Stimulated activated CD8-positive, alpha-beta memory T cell treated with anti-CD3 and anti-CD28 coated beads, Interleukin-12 subunit alpha, Interleukin-12 subunit beta, amount 100 ng/mL, for 24 hours (primary cell): ENCODE measurements around the gene MTMR1.
A peak's percentile ranks its signal among the peaks of the same experiment; 100 is the strongest.

Experiments used
- DNase-seq: peaks from one replicate; pipeline ENCODE4 v3.0.0-alpha.2; 2020; ENCODE audit errors: extremely low read depth

The MTMR1 gene

GRCh38 chrX:150696866-150697265 is 3.7 kb downstream of the MTMR1 start:
- no peak for DNase-seq

- no peak for DNase-seq
These were observed 4.4 kb downstream of the MTMR1 start for GRCh38 chrX:150697641-150698040.

GRCh38 chrX:150698981-150699380 is 5.8 kb downstream of the MTMR1 start:
- no peak for DNase-seq

GRCh38 chrX:150700107-150700506 is 6.9 kb downstream of the MTMR1 start:
- DNase-seq, result no peak

GRCh38 chrX:150701377-150701776 is 8.2 kb downstream of the MTMR1 start:
- no peak for DNase-seq

- no peak for DNase-seq
These were observed 9.9 kb downstream of the MTMR1 start for GRCh38 chrX:150702966-150703694.

- DNase-seq, result no peak
These were observed 10.4 kb downstream of the MTMR1 start for GRCh38 chrX:150703695-150703974.

- DNase-seq, result no peak
These were observed 10.9 kb downstream of the MTMR1 start for GRCh38 chrX:150704030-150704613.

- no peak for DNase-seq
These were observed 19.4 kb downstream of the MTMR1 start for GRCh38 chrX:150712619-150713018.

- no peak for DNase-seq
These were observed 22.0 kb downstream of the MTMR1 start for GRCh38 chrX:150715184-150715583.

GRCh38 chrX:150719621-150720020 is 26.4 kb downstream of the MTMR1 start:
- no peak for DNase-seq

- DNase-seq, result no peak
These were observed 36.8 kb downstream of the MTMR1 start for GRCh38 chrX:150729956-150730355.

GRCh38 chrX:150730719-150731118 is 37.5 kb downstream of the MTMR1 start:
- no peak for DNase-seq

GRCh38 chrX:150731795-150732194 is 38.6 kb downstream of the MTMR1 start:
- peak; percentile 24 for DNase-seq

- no peak for DNase-seq
These were observed 43.3 kb downstream of the MTMR1 start for GRCh38 chrX:150736475-150736874.

- no peak for DNase-seq
These were observed 58.9 kb downstream of the MTMR1 start for GRCh38 chrX:150752124-150752523.

- no peak for DNase-seq
These were observed 60.2 kb downstream of the MTMR1 start for GRCh38 chrX:150753357-150753756.

GRCh38 chrX:150753968-150754367 is 60.8 kb downstream of the MTMR1 start:
- no peak for DNase-seq

GRCh38 chrX:150757371-150757770 is 64.2 kb downstream of the MTMR1 start:
- DNase-seq, result no peak

GRCh38 chrX:150759568-150760416 is 66.6 kb downstream of the MTMR1 start:
- no peak for DNase-seq

GRCh38 chrX:150761176-150761818 is 68.1 kb downstream of the MTMR1 start:
- no peak for DNase-seq

- DNase-seq, result no peak
These were observed 68.6 kb downstream of the MTMR1 start for GRCh38 chrX:150761819-150762216.
